ENCODE results near the gene PARPBP.

DNA sequence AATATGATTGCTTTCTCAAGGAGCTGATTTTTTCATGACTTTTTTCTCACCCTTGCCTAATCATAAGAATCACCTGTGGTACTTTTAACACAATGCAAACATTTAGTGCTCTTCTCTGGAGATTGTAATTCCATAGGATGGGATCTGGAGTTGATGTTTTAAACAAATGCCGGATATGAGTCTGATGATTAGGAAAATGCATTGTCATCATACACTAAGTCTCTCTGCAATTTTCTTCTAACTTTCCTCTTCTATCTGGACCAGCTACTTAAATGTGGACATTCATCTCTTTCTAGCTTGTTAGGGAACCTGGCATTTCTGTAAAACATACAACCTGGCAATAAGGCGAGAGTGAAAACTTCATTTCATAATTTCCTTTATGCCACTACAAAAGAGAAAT lies 54.1 kb downstream of the PARPBP start:
- TF ChIP-seq, protein P1, sequence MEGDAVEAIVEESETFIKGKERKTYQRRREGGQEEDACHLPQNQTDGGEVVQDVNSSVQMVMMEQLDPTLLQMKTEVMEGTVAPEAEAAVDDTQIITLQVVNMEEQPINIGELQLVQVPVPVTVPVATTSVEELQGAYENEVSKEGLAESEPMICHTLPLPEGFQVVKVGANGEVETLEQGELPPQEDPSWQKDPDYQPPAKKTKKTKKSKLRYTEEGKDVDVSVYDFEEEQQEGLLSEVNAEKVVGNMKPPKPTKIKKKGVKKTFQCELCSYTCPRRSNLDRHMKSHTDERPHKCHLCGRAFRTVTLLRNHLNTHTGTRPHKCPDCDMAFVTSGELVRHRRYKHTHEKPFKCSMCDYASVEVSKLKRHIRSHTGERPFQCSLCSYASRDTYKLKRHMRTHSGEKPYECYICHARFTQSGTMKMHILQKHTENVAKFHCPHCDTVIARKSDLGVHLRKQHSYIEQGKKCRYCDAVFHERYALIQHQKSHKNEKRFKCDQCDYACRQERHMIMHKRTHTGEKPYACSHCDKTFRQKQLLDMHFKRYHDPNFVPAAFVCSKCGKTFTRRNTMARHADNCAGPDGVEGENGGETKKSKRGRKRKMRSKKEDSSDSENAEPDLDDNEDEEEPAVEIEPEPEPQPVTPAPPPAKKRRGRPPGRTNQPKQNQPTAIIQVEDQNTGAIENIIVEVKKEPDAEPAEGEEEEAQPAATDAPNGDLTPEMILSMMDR (IDR thresholded peaks at IDR 0.05) = no peak
- TF ChIP-seq EZH2 (IDR thresholded peaks at IDR 0.05; ENCODE audit: borderline replicate concordance, insufficient read depth, low read depth, low read length, poor library complexity, severe bottlenecking) = no peak

Data from B cell (primary cell).